A673 (cell line): ENCODE results near the gene TMPRSS11F.

ENCODE experiments used
- EZH2 ChIP-seq: fragments of 200-600 bp; sonication (generic); IDR thresholded peaks from 2 replicates; pipeline ENCODE4 v1.6.1; 2017; ENCODE audit warnings: borderline replicate concordance, low read depth, mild to moderate bottlenecking, mixed read lengths, antibody characterized with exemption, low read length; ENCODE audit not compliant: poor library complexity, severe bottlenecking
- TF ChIP-seq, protein P1 (sequence below): fragments of 300-800, 200-600 bp; sonication (generic); conservative IDR thresholded peaks from 2 replicates; pipeline ENCODE4 v1.5.1; 2017; ENCODE audit warnings: low read depth, mild to moderate bottlenecking, antibody characterized with exemption, low read length, moderate library complexity, mixed read lengths

DNA sequence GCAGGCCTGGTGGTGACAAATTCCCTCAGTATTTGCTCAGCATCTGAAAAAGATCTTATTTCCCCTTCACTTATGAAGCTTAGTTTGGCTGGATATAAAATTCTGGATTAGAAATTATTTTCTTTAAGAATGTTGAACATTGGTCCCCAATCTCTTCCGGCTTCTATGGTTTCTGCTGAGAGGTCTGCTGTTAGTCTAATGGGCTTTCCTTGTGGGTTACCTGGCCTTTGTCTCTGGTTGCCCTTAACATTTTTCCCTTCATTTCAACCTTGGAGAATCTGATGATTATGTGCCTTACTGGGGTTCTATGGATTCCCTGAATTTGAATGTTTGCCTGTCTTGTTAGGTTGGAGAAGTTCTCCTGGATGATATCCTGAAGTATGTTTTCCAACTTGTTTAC is 17.4 kb upstream of the TMPRSS11F start:
- no peak for TF ChIP-seq EZH2
- TF ChIP-seq, protein P1, sequence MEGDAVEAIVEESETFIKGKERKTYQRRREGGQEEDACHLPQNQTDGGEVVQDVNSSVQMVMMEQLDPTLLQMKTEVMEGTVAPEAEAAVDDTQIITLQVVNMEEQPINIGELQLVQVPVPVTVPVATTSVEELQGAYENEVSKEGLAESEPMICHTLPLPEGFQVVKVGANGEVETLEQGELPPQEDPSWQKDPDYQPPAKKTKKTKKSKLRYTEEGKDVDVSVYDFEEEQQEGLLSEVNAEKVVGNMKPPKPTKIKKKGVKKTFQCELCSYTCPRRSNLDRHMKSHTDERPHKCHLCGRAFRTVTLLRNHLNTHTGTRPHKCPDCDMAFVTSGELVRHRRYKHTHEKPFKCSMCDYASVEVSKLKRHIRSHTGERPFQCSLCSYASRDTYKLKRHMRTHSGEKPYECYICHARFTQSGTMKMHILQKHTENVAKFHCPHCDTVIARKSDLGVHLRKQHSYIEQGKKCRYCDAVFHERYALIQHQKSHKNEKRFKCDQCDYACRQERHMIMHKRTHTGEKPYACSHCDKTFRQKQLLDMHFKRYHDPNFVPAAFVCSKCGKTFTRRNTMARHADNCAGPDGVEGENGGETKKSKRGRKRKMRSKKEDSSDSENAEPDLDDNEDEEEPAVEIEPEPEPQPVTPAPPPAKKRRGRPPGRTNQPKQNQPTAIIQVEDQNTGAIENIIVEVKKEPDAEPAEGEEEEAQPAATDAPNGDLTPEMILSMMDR = no peak
